ENCODE data around the gene MAP1S.

MAP1S gene

DNA sequence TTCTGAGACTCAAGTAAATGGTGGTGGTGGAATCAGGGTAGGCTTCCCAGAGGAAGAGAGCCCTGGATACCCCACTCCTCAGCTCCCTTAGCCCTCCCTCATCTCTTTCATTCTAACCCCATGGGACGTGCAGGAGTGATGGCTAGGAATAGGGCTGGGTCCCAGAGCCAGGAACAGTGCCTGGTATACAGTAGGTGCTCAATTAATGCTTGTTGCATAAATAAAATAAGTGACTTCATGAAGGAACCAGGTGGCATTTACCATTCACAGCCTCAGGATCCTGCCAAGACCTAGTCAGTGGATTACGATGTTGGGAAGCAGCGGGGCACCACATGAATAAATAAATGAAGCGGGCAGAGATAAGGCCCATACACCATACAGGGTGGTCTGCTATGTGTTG, 35.0 kb upstream of the MAP1S start:
- Histone ChIP-seq H3K4me1 (ENCODE audit: insufficient read depth, low read length) (peaks cover 32% of the 10 kb centered on the region), H3K9me3 (ENCODE audit: low read length) (no peaks in the 10 kb centered on the region), H3K36me3 (ENCODE audit: insufficient read depth, low read length) (no peaks in the 10 kb centered on the region), H3K27me3 (ENCODE audit: insufficient read depth, low read length) (no peaks in the 10 kb centered on the region), H2AFZ (ENCODE audit: low read depth, low read length) (no peak overlapping the region), H3K4me3 (ENCODE audit: low read length) (no peak overlapping the region)

- peaks cover 25% of the 10 kb centered on the region for H3K4me1 ChIP-seq (ENCODE audit: insufficient read depth, low read length)
- no peak overlapping the region for H2AFZ ChIP-seq (ENCODE audit: low read depth, low read length)
- no peak overlapping the region for H3K4me3 ChIP-seq (ENCODE audit: low read length)
- no peaks in the 10 kb centered on the region for H3K27me3 ChIP-seq (ENCODE audit: insufficient read depth, low read length)
- H3K36me3 ChIP-seq (ENCODE audit: insufficient read depth, low read length), result no peaks in the 10 kb centered on the region
- H3K9me3 ChIP-seq (ENCODE audit: low read length), result no peaks in the 10 kb centered on the region
Measured at GRCh38 chr19:17685451-17686022, 33.7 kb upstream of the MAP1S start.

DNA sequence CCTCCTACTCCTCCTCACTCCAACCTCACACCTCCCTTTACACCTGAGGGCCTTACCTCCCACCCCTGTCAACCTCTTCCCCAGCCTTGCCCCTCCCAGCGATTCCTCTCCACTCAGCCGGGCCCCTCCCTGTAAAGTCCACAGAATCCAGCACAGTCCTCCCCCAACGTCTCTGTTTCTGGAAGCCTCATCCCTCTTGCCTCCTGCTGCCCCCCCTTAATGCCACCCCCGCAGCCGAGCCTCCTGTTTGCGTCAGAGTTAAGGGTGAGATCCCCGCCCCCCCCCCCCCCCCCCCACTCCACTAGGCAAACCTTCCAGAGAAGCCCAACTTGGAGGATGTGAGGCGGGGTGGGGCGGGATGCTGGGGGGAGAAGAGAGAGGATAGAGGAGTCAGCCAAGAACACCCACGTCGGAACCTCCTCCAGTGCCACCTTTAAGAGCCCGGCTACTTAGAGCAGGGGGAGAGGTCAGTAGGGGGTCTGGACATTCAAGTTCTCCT, 33.2 kb upstream of the MAP1S start:
- Histone ChIP-seq H3K4me3 (ENCODE audit: low read length) (peak overlapping the region; percentile 49), H3K36me3 (ENCODE audit: insufficient read depth, low read length) (no peaks in the 10 kb centered on the region), H3K27me3 (ENCODE audit: insufficient read depth, low read length) (no peaks in the 10 kb centered on the region), H2AFZ (ENCODE audit: low read depth, low read length) (no peak overlapping the region), H3K9me3 (ENCODE audit: low read length) (no peaks in the 10 kb centered on the region), H3K4me1 (ENCODE audit: insufficient read depth, low read length) (peaks cover 24% of the 10 kb centered on the region)

GRCh38 chr19:17686592-17687024, 32.7 kb upstream of the MAP1S start:
- Histone ChIP-seq H3K4me1 (ENCODE audit: insufficient read depth, low read length) (peaks cover 24% of the 10 kb centered on the region), H2AFZ (ENCODE audit: low read depth, low read length) (no peak overlapping the region), H3K27me3 (ENCODE audit: insufficient read depth, low read length) (no peaks in the 10 kb centered on the region), H3K4me3 (ENCODE audit: low read length) (peak overlapping the region; percentile 87), H3K9me3 (ENCODE audit: low read length) (no peaks in the 10 kb centered on the region), H3K36me3 (ENCODE audit: insufficient read depth, low read length) (no peaks in the 10 kb centered on the region)

- H3K4me3 ChIP-seq (ENCODE audit: low read length), result peak overlapping the region; percentile 87
- peak overlapping the region; percentile 84 for H2AFZ ChIP-seq (ENCODE audit: low read depth, low read length)
Measured at GRCh38 chr19:17687141-17687856, 32.0 kb upstream of the MAP1S start.

GRCh38 chr19:17687857-17688784, 31.2 kb upstream of the MAP1S start, which contains the start of gene UNC13A:
Gene UNC13A, minus strand, starts transcription at chr19:17688354. Its CDS starts 155 bp downstream, at chr19:17688199.
- Histone ChIP-seq H2AFZ (ENCODE audit: low read depth, low read length) (peak within 1 kb of the TSS; percentile 84), H3K27me3 (ENCODE audit: insufficient read depth, low read length) (no peaks in the 10 kb centered on the region), H3K4me1 (ENCODE audit: insufficient read depth, low read length) (peaks cover 24% of the 10 kb centered on the region), H3K4me3 (ENCODE audit: low read length) (peak within 1 kb of the TSS; percentile 87), H3K36me3 (ENCODE audit: insufficient read depth, low read length) (no peaks in the 10 kb centered on the region), H3K9me3 (ENCODE audit: low read length) (no peaks in the 10 kb centered on the region)

More at GRCh38 chr19:17687141-17687856, 32.0 kb upstream of the MAP1S start:
- Histone ChIP-seq H3K4me1 (ENCODE audit: insufficient read depth, low read length) (peaks cover 24% of the 10 kb centered on the region), H3K9me3 (ENCODE audit: low read length) (no peaks in the 10 kb centered on the region), H3K36me3 (ENCODE audit: insufficient read depth, low read length) (no peaks in the 10 kb centered on the region), H3K27me3 (ENCODE audit: insufficient read depth, low read length) (no peaks in the 10 kb centered on the region)

DNA sequence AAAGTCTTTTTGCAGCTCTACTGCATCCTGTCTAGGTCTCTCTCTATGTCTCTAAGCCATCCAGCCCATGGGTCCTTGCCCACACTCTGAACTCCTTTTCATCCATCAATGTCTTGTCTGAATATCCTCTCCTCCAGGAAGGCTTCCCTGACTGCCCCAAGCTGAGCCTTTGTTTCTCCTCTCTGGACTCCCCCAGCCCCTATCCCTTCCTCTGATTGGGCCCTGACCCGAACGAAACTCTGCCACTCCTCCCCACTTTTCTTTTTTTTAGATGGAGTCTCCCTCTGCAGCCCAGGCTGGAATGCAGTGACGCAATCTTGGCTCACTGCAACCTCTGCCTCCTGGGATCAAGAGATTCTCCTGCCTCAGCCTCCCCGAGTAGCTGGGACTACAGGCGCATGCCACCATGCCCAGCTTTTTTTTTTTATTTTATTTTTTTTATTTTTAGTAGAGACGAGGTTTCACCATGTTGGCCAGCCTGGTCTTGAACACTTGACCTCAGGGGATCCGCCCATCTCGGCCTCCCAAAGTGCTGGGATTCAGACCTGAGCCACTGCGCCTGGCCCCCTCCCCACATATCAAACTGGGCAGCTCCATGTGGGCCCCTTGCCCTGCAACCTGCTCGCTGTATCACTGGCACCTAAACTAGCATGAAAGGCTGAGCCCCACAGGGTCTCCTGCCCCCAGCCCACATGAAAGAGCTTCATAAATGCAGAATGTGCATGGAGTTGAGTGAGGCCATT, 30.3 kb upstream of the MAP1S start:
- Histone ChIP-seq H2AFZ (ENCODE audit: low read depth, low read length) (peak overlapping the region; percentile 84), H3K4me1 (ENCODE audit: insufficient read depth, low read length) (peaks cover 24% of the 10 kb centered on the region), H3K27me3 (ENCODE audit: insufficient read depth, low read length) (no peaks in the 10 kb centered on the region), H3K36me3 (ENCODE audit: insufficient read depth, low read length) (no peaks in the 10 kb centered on the region), H3K9me3 (ENCODE audit: low read length) (no peaks in the 10 kb centered on the region), H3K4me3 (ENCODE audit: low read length) (no peak overlapping the region)

DNA sequence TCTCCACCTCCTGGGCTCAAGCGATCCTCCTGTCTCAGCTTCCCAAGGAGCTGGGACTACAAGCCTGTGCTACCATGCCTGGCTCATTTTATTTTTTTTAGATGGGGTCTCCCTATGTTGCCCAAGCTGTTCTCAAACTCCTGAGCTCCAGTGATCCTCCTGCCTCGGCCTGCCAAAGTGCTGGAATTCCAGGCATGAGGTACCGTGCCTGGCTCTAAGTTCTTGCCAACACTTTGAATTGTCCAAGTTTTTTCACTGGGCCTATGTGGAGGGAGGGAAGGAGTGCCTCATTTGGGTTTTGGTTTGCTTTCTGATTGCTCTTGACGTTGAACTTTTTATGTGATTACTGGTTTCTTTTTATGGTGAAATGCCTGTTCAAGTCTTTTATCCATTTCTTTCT, 26.7 kb upstream of the MAP1S start:
- Histone ChIP-seq H3K4me3 (ENCODE audit: low read length) (no peak overlapping the region), H3K27me3 (ENCODE audit: insufficient read depth, low read length) (no peaks in the 10 kb centered on the region), H2AFZ (ENCODE audit: low read depth, low read length) (no peak overlapping the region), H3K36me3 (ENCODE audit: insufficient read depth, low read length) (no peaks in the 10 kb centered on the region), H3K9me3 (ENCODE audit: low read length) (no peaks in the 10 kb centered on the region), H3K4me1 (ENCODE audit: insufficient read depth, low read length) (peaks cover 8% of the 10 kb centered on the region)

GRCh38 chr19:17695198-17695597, 24.1 kb upstream of the MAP1S start:
- Histone ChIP-seq H3K36me3 (ENCODE audit: insufficient read depth, low read length) (no peaks in the 10 kb centered on the region), H3K4me3 (ENCODE audit: low read length) (no peak overlapping the region), H3K4me1 (ENCODE audit: insufficient read depth, low read length) (no peaks in the 10 kb centered on the region), H3K27me3 (ENCODE audit: insufficient read depth, low read length) (peaks cover 6% of the 10 kb centered on the region), H2AFZ (ENCODE audit: low read depth, low read length) (no peak overlapping the region), H3K9me3 (ENCODE audit: low read length) (no peaks in the 10 kb centered on the region)

DNA sequence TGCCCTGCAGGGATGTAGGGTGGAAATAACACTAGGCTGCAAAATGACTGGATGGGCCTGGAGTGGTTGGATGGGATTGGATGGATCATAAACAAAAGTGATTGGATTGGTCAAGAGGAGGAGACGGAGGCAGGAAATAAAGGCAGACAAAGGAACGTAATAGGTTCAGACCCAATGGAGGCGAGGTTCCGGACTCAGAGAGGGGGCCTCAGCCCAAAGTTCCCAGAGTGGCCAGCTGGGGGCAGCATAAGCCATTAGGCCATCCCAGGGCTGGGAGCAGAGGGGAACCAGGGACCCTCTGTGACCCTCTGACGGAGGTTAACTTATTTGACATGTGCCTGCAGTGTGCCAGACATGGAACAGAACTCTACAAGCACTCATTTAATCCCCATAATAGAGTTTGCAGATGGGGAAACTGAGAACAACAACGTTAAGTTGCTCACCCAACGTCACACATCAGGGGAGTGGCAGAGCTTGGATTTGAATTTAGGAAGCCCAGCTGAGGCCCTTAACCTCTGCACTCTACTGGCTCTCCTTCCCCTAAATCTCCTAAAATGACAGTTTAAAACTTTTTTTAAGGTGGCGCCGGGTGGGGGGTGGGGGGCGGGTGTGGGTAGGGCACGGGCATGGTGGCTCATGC, 15.3 kb upstream of the MAP1S start:
- Histone ChIP-seq H3K36me3 (ENCODE audit: insufficient read depth, low read length) (no peaks in the 10 kb centered on the region), H2AFZ (ENCODE audit: low read depth, low read length) (no peak overlapping the region), H3K4me1 (ENCODE audit: insufficient read depth, low read length) (no peaks in the 10 kb centered on the region), H3K9me3 (ENCODE audit: low read length) (no peaks in the 10 kb centered on the region), H3K4me3 (ENCODE audit: low read length) (no peak overlapping the region), H3K27me3 (ENCODE audit: insufficient read depth, low read length) (peaks cover 6% of the 10 kb centered on the region)

DNA sequence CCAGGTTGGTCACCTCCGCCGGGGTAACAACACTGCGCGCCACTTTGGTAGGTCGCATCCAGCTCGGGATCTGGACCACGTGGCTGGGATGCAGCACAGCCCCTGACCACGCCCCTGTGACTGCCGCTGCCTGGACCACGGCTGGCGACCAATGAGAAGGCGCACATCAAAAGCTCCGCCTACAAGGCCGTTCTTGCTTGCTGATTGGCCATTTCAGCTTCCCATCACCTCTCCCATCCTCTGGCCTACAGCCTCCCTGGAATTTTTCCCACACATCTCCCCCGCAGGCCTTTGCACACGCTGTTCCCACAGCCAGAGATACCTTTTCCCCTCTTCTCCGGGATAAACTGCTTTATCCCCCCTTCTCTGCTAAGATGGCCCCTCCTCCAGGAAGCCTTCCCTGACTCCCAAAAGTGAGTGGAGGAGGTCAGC, 12.5 kb upstream of the MAP1S start:
- Histone ChIP-seq H3K36me3 (ENCODE audit: insufficient read depth, low read length) (no peaks in the 10 kb centered on the region), H3K9me3 (ENCODE audit: low read length) (no peaks in the 10 kb centered on the region), H3K4me1 (ENCODE audit: insufficient read depth, low read length) (no peaks in the 10 kb centered on the region), H3K4me3 (ENCODE audit: low read length) (no peak overlapping the region), H2AFZ (ENCODE audit: low read depth, low read length) (no peak overlapping the region), H3K27me3 (ENCODE audit: insufficient read depth, low read length) (peaks cover 3% of the 10 kb centered on the region)

- Histone ChIP-seq H3K4me3 (ENCODE audit: low read length) (no peak overlapping the region), H3K27me3 (ENCODE audit: insufficient read depth, low read length) (no peaks in the 10 kb centered on the region), H3K9me3 (ENCODE audit: low read length) (no peaks in the 10 kb centered on the region), H3K36me3 (ENCODE audit: insufficient read depth, low read length) (no peaks in the 10 kb centered on the region), H3K4me1 (ENCODE audit: insufficient read depth, low read length) (no peaks in the 10 kb centered on the region), H2AFZ (ENCODE audit: low read depth, low read length) (no peak overlapping the region)
Measured at GRCh38 chr19:17711851-17712250, 7.4 kb upstream of the MAP1S start.

All from neuron (in vitro differentiated cells).